H1 (cell line): ENCODE measurements around the gene LRBA. TPM values are rescaled to one million over a fixed set of nuclear protein-coding genes. Genes with fewer than 3 reads are reported as not detected.

Source experiments
- CTCF ChIA-PET: fragments of 300-600 bp; sonication (Branson Sonifier 250); formaldehyde crosslinking; loops from one replicate; lab custom pipeline; 2021; ENCODE audit not compliant: partially characterized antibody; lab: Charles Lee
- POLR2A ChIA-PET: fragments of 300-600 bp; sonication (Branson Sonifier 250); formaldehyde crosslinking; loops from one replicate; lab custom pipeline; 2021; ENCODE audit warnings: inconsistent platforms; ENCODE audit not compliant: partially characterized antibody; lab: Charles Lee
- DNase-seq, 2 experiments: peaks; one replicate each; pipeline versions ENCODE4 v3.0.0 to v3.0.0-alpha.2; 2010 to 2022; ENCODE audit warnings: low spot score in 2 of 2, low read depth in 1 of 2, mixed read lengths in 1 of 2
- FAIRE-seq: peaks from 2 replicates; lab custom pipeline; 2011; peaks lifted over from hg19 to GRCh38; lab: Jason Lieb, UNC
- H2AFZ ChIP-seq: 2 replicates; pipeline ENCODE4 v1.8.1; 2012; ENCODE audit warnings: low read length, inconsistent platforms
- H2AK5ac ChIP-seq: 2 replicates; pipeline ENCODE4 v1.6.1; 2013; ENCODE audit warnings: low read depth, low read length
- H2BK120ac ChIP-seq: replicated peaks from 2 replicates; pipeline ENCODE3; 2013; ENCODE audit warnings: low read depth, low read length, inconsistent platforms
- H2BK12ac ChIP-seq: 2 replicates; pipeline ENCODE4 v1.6.1; 2013; ENCODE audit warnings: low read depth, low read length
- H2BK15ac ChIP-seq: 2 replicates; pipeline ENCODE4 v1.6.1; 2013; ENCODE audit warnings: low read length
- H2BK20ac ChIP-seq: 2 replicates; pipeline ENCODE4 v1.6.1; 2013; ENCODE audit warnings: low read length
- H2BK5ac ChIP-seq: 2 replicates; pipeline ENCODE4 v1.6.1; 2013; ENCODE audit warnings: low read depth, low read length
- H3K14ac ChIP-seq: 2 replicates; pipeline ENCODE4 v1.6.1; 2013; ENCODE audit warnings: inconsistent platforms; ENCODE audit not compliant: insufficient read length
- H3K18ac ChIP-seq: 2 replicates; pipeline ENCODE4 v1.6.1; 2013; ENCODE audit warnings: low read length; ENCODE audit errors: extremely low read depth
- H3K23ac ChIP-seq: 2 replicates; pipeline ENCODE4 v1.6.1; 2013; ENCODE audit warnings: inconsistent platforms; ENCODE audit not compliant: insufficient read length
- H3K23me2 ChIP-seq: 2 replicates; pipeline ENCODE4 v1.6.1; 2013; ENCODE audit warnings: low read depth, low read length
- H3K27ac ChIP-seq: 2 replicates; pipeline ENCODE4 v1.6.1; 2011; ENCODE audit warnings: low read depth, low read length, inconsistent platforms
- H3K27me3 ChIP-seq, 4 experiments: replicated peaks in 1 of 4; 1 replicate in 1 of 4; 2 replicates in 3 of 4; pipeline versions ENCODE4 v1.6.1 to v1.8.1; 2011 to 2013; ENCODE audit warnings: low read length in 3 of 4, mild to moderate bottlenecking in 3 of 4, inconsistent platforms in 2 of 4, mixed read lengths in 2 of 4, moderate library complexity in 1 of 4; ENCODE audit not compliant: control insufficient read depth in 3 of 4, insufficient read depth in 3 of 4; ENCODE audit errors: extremely low read depth in 1 of 4
- H3K36me3 ChIP-seq, 4 experiments: 2 replicates each; pipeline versions ENCODE4 v1.6.1 to v1.8.1; 2011 to 2013; ENCODE audit warnings: mild to moderate bottlenecking in 4 of 4, low read length in 3 of 4, moderate library complexity in 2 of 4, control low read depth in 1 of 4, inconsistent platforms in 1 of 4; ENCODE audit not compliant: insufficient read depth in 4 of 4, control insufficient read depth in 2 of 4
- H3K4ac ChIP-seq: replicated peaks from 2 replicates; pipeline ENCODE3; 2013; ENCODE audit warnings: low read length, low read depth, mixed read lengths, inconsistent platforms; ENCODE audit not compliant: insufficient read length
- H3K4me1 ChIP-seq, 4 experiments: replicated peaks in 1 of 4; 1 replicate in 1 of 4; 2 replicates in 3 of 4; pipeline versions ENCODE4 v1.6.1 to v1.8.1; 2011 to 2013; ENCODE audit warnings: low read length in 3 of 4, inconsistent platforms in 2 of 4, mixed read lengths in 1 of 4; ENCODE audit not compliant: insufficient read depth in 4 of 4, control insufficient read depth in 3 of 4
- H3K4me2 ChIP-seq, 2 experiments: 2 replicates each; pipeline versions ENCODE4 v1.6.1 to v1.8.1; 2011 to 2013; ENCODE audit warnings: low read depth in 2 of 2, low read length in 2 of 2, control low read depth in 1 of 2, inconsistent platforms in 1 of 2, mild to moderate bottlenecking in 1 of 2; ENCODE audit not compliant: insufficient read depth in 1 of 2
- H3K4me3 ChIP-seq, 4 experiments: fragments of 200-600, 300-600 bp in 1 of 4; sonication (generic), shearing (Covaris generic), sonication (Bioruptor Twin) in 1 of 4; 2 replicates each; pipeline versions ENCODE4 v1.5.1 to v1.8.1; 2011 to 2016; ENCODE audit warnings: low read length in 4 of 4, low read depth in 3 of 4, control low read depth in 2 of 4, inconsistent platforms in 2 of 4, mild to moderate bottlenecking in 2 of 4, mixed read lengths in 1 of 4, moderate library complexity in 1 of 4; ENCODE audit not compliant: insufficient read depth in 2 of 4; ENCODE audit errors: extremely low read depth in 1 of 4
- H3K56ac ChIP-seq: replicated peaks from 2 replicates; pipeline ENCODE3; 2013; ENCODE audit warnings: low read depth, mild to moderate bottlenecking, mixed read lengths, low read length, inconsistent platforms; ENCODE audit not compliant: insufficient read length
- H3K79me1 ChIP-seq: 2 replicates; pipeline ENCODE4 v1.6.1; 2013; ENCODE audit warnings: low read depth, low read length, control low read depth
- H3K79me2 ChIP-seq, 2 experiments: 2 replicates each; pipeline versions ENCODE4 v1.6.1 to v1.8.1; 2012 to 2013; ENCODE audit warnings: low read length in 2 of 2, mild to moderate bottlenecking in 2 of 2, inconsistent platforms in 1 of 2; ENCODE audit not compliant: insufficient read depth in 2 of 2, control insufficient read depth in 1 of 2
- H3K9ac ChIP-seq, 4 experiments: replicated peaks in 1 of 4; 1 replicate in 1 of 4; 2 replicates in 3 of 4; pipeline versions ENCODE4 v1.6.1 to v1.8.1; 2011 to 2013; ENCODE audit warnings: low read depth in 3 of 4, low read length in 3 of 4, control low read depth in 2 of 4, mild to moderate bottlenecking in 2 of 4, moderate library complexity in 2 of 4, inconsistent platforms in 1 of 4; ENCODE audit errors: extremely low read depth in 1 of 4
- H3K9me3 ChIP-seq, 2 experiments: 2 replicates each; pipeline versions ENCODE4 v1.6.1 to v1.8.1; 2012 to 2013; ENCODE audit warnings: mild to moderate bottlenecking in 2 of 2, moderate library complexity in 2 of 2, control low read depth in 1 of 2, inconsistent platforms in 1 of 2, low read depth in 1 of 2, low read length in 1 of 2, mixed read lengths in 1 of 2; ENCODE audit not compliant: insufficient read depth in 2 of 2
- H4K20me1 ChIP-seq, 2 experiments: replicated peaks in 1 of 2; 2 replicates each; pipeline versions ENCODE3 to v1.8.1; 2011 to 2013; ENCODE audit warnings: inconsistent platforms in 2 of 2, low read length in 2 of 2, mild to moderate bottlenecking in 1 of 2; ENCODE audit not compliant: insufficient read depth in 2 of 2, control insufficient read depth in 1 of 2
- H4K5ac ChIP-seq: 2 replicates; pipeline ENCODE4 v1.6.1; 2013; ENCODE audit warnings: low read length, low read depth, mixed read lengths, inconsistent platforms; ENCODE audit not compliant: insufficient read length
- H4K8ac ChIP-seq: 2 replicates; pipeline ENCODE4 v1.8.0; 2013; ENCODE audit warnings: mild to moderate bottlenecking, moderate library complexity, low read length, inconsistent platforms; ENCODE audit not compliant: insufficient read depth; ENCODE audit errors: extremely low read depth
- H4K91ac ChIP-seq: replicated peaks from 2 replicates; pipeline ENCODE3; 2013; ENCODE audit warnings: low read length, mixed read lengths, inconsistent platforms; ENCODE audit not compliant: insufficient read length
- CREB1 ChIP-seq: IDR thresholded peaks from 2 replicates; pipeline ENCODE4 v1.6.1; 2012; ENCODE audit warnings: inconsistent platforms
- EGR1 ChIP-seq: IDR thresholded peaks from 2 replicates; pipeline ENCODE4 v1.6.1; 2011; ENCODE audit warnings: low read depth, low read length, borderline replicate concordance
- EP300 ChIP-seq, 2 experiments: IDR thresholded peaks; 1 replicate in 1 of 2; 2 replicates in 1 of 2; pipeline ENCODE4 v1.6.1; 2011 to 2012; ENCODE audit warnings: low read depth in 2 of 2, low read length in 2 of 2, mild to moderate bottlenecking in 2 of 2, borderline replicate concordance in 1 of 2, inconsistent platforms in 1 of 2, moderate library complexity in 1 of 2
- GABPA ChIP-seq: IDR thresholded peaks from 2 replicates; pipeline ENCODE4 v1.6.1; 2011; ENCODE audit warnings: mild to moderate bottlenecking, low read length, moderate library complexity, borderline replicate concordance; ENCODE audit not compliant: insufficient read depth
- GTF2F1 ChIP-seq: IDR thresholded peaks from 2 replicates; pipeline ENCODE4 v1.6.1; 2012; ENCODE audit warnings: low read depth, low read length, improper control_type of control experiment, borderline replicate concordance
- HDAC2 ChIP-seq, 2 experiments: fragments of 300-600 bp in 1 of 2; sonication (generic) in 1 of 2; IDR thresholded peaks; 2 replicates each; pipeline ENCODE4 v1.6.1; 2011 to 2012; ENCODE audit warnings: low read depth in 2 of 2, low read length in 2 of 2, mild to moderate bottlenecking in 2 of 2, moderate library complexity in 2 of 2, borderline replicate concordance in 1 of 2, inconsistent platforms in 1 of 2
- HDAC6 ChIP-seq: IDR thresholded peaks from one replicate; pipeline ENCODE4 v1.7.1; 2012; ENCODE audit warnings: low read depth, mild to moderate bottlenecking, inconsistent platforms, low read length, moderate library complexity
- JUN ChIP-seq: IDR thresholded peaks from 2 replicates; pipeline ENCODE4 v1.6.1; 2011; ENCODE audit warnings: low read depth, mild to moderate bottlenecking, improper control_type of control experiment, low read length
- KDM5A ChIP-seq: fragments of 200-600 bp; IDR thresholded peaks from 2 replicates; pipeline ENCODE4 v1.7.1; 2012; ENCODE audit warnings: mild to moderate bottlenecking, low read length, inconsistent platforms, mixed read lengths
- RBBP5 ChIP-seq: IDR thresholded peaks from 2 replicates; pipeline ENCODE4 v1.7.1; 2012; ENCODE audit warnings: low read depth, mild to moderate bottlenecking, inconsistent platforms, low read length, moderate library complexity, borderline replicate concordance
- WGBS, 2 experiments: shearing (Covaris generic) in 1 of 2; methylation state at CpG; one replicate each; pipeline versions ENCODE4 v1.1.6 to v1.1.7; 2013 to 2015; ENCODE audit warnings: low lambda C conversion rate in 2 of 2, mixed read lengths in 2 of 2, inconsistent platforms in 1 of 2, low coverage in 1 of 2, missing lambda C conversion rate in 1 of 2; ENCODE audit not compliant: insufficient replicate concordance in 2 of 2, insufficient coverage in 1 of 2, insufficient read length in 1 of 2; ENCODE audit errors: extremely low coverage in 1 of 2, missing lambda C conversion rate in 1 of 2; 5-methylcytosine and 5-hydroxymethylcytosine counted together
- polyA plus RNA-seq, 7 experiments: library from polyadenylated mRNA; depleted of rRNA in 3 of 7; stranded (reverse) in 5 of 7; unstranded in 2 of 7; fragments of >200 nt in 5 of 7; fragments of 200-250 nt in 2 of 7; gene quantifications; 1 replicate in 5 of 7; 2 replicates in 1 of 7; 4 replicates in 1 of 7; pipeline versions ENCODE4 v1.2.1 to v1.2.3, GENCODE V29; 2011 to 2013; ENCODE audit warnings: missing spikeins in 2 of 7, mixed read lengths in 2 of 7
- total RNA-seq: library from RNA; stranded (reverse); fragmentation: NEBNext Ultra II Directional; extraction: Animal tissue kit (Norgen Biotek cat#: 25700); gene quantifications from 2 replicates; pipeline ENCODE4 v1.2.1, GENCODE V29; 2021

LRBA gene
- total and polyA plus RNA-seq, 2 of the 8 experiments (the other 6 are each of a cell fraction or from before 2014, with no cell fraction given), result 54.6 to 83.2 TPM

DNA sequence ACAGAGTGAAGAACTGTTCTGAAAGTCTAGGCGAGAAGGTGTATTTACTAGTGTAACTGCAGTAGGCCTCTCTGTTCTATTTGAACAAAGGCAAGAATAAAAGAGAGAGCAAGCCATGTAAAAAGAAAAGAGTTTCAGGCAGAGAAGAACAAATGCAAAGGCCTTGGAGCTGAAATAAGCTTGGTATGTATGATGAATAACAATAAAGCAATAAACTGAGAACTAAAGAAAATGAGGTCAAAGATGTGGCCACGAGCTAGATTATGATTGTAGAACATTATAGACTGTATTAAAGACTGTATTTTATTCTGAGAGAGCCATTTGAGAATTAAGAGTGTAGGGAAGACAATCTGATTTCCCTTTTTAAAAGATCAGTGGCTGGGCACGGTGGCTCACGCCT is 160.5 kb downstream of the LRBA start:
- no peak overlapping the region for H4K5ac ChIP-seq
- no peak overlapping the region for H3K4ac ChIP-seq
- no peak overlapping the region for H2BK12ac ChIP-seq
- no peak overlapping the region for H2AFZ ChIP-seq
- FAIRE-seq (no peak), DNase-seq (no peak)
- H3K14ac ChIP-seq, result no peak overlapping the region
- H2BK20ac ChIP-seq, result no peak overlapping the region
- ChIA-PET POLR2A (interaction anchor here (1.3 kb wide), 1 partner anchor 8 kb away, joined by 5 read pairs; no protein-coding TSS in a partner anchor), CTCF (interaction anchor here (0.9 kb wide), 1 partner anchor 13 kb away, joined by 5 read pairs; no protein-coding TSS in a partner anchor)
- WGBS, 2 experiments, result 85% methylated on average over 4 of the region's 4 CpGs; no CpG with 5 or more reads in 1 of the 2 experiments
- H2AK5ac ChIP-seq, result no peak overlapping the region
- no peaks in the 10 kb centered on the region for H4K20me1 ChIP-seq
- no peak overlapping the region for H3K27ac ChIP-seq
- H3K18ac ChIP-seq, result no peak overlapping the region
- no peak overlapping the region for H2BK5ac ChIP-seq
- peaks cover 0 to 22% (median 7%) of the 10 kb centered on the region in 4 experiments; a peak in 4 of 8 replicates for H3K36me3 ChIP-seq
- H3K9me3 ChIP-seq, result no peaks in the 10 kb centered on the region
- H4K8ac ChIP-seq, result no peak overlapping the region
- H3K23ac ChIP-seq, result no peak overlapping the region
- no peak overlapping the region for H3K4me2 ChIP-seq
- no peaks in the 10 kb centered on the region for H3K27me3 ChIP-seq
- H2BK120ac ChIP-seq, result no peak overlapping the region
- no peak overlapping the region for H2BK15ac ChIP-seq
- no peaks in the 10 kb centered on the region for H3K23me2 ChIP-seq
- H3K9ac ChIP-seq, result no peak overlapping the region
- H3K79me1 ChIP-seq, result no peaks in the 10 kb centered on the region
- H3K4me3 ChIP-seq, result no peak overlapping the region
- H3K56ac ChIP-seq, result no peak overlapping the region
- no peaks in the 10 kb centered on the region for H3K79me2 ChIP-seq
- H4K91ac ChIP-seq, result no peak overlapping the region
- no peak for TF ChIP-seq EGR1
- TF ChIP-seq HDAC2 (IDR thresholded peaks at IDR 0.05; ENCODE audit: borderline replicate concordance in 1 of 2, low read depth in 2 of 2, low read length in 2 of 2), result no peak
- TF ChIP-seq KDM5A, result no peak
- no peak for TF ChIP-seq HDAC6
- no peak for TF ChIP-seq JUN
- no peak for TF ChIP-seq CREB1
- TF ChIP-seq EP300 (IDR thresholded peaks at IDR 0.05; ENCODE audit: borderline replicate concordance in 1 of 2, low read depth in 2 of 2, low read length in 2 of 2), result no peak
- TF ChIP-seq RBBP5, result no peak
- no peak for TF ChIP-seq GTF2F1
- TF ChIP-seq GABPA, result no peak
- TF ChIP-seq, all 59 proteins: peak for 0
- no peaks in the 10 kb centered on the region for H3K4me1 ChIP-seq
